HG02840 (cell line): ENCODE results near the gene RETN.

Source experiments
- ATAC-seq: cut with Tn5 transposase; IDR thresholded peaks from one replicate; pipeline ENCODE4 v1.9.1; 2021; ENCODE audit warnings: mild to moderate bottlenecking, moderate library complexity, moderate number of reproducible peaks; ENCODE audit not compliant: unreplicated experiment, low FRiP score

Gene RETN

GRCh38 chr19:7657131-7657751 lies 11.6 kb upstream of the RETN start:
- no peak for ATAC-seq

GRCh38 chr19:7658219-7658686 lies 10.6 kb upstream of the RETN start:
- ATAC-seq: no peak

DNA sequence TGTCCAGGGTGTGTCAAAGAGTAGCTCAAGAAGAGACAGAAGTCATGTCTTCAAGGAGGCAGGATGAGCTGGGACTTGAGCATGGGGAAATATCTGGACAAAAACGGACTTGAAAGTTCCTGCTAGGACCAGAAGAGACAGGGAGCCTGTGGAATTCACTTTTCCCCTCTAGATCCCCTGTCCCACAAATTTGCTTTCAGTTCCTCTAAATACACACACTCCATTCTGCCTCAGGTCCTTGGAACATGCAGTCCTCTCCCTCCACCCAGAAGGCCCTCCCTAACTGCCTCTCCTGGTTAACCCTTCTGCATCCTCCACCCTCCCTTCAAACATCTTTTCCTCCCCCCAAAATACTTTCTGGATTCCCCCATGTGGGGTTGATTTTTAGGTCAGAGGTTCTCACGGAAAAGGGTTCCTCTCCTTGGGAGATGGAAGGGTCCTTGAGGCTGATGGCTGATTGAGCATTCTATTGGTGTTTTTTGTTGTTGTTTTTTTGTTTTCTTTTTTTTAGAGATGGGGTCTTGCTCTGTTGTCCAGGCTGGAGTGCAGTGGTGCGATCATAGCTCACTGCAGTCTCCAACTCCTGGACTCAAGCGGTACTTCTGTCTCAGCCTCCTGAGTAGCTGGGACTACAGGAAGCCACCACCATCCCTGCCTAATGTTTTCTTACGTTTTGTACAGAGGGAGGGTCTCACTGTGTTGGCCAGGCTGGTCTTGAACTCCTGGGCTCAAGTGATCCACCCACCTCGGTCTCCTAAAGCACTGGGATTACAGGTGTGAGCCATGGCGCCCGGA lies 6.9 kb upstream of the RETN start:
- no peak for ATAC-seq

DNA sequence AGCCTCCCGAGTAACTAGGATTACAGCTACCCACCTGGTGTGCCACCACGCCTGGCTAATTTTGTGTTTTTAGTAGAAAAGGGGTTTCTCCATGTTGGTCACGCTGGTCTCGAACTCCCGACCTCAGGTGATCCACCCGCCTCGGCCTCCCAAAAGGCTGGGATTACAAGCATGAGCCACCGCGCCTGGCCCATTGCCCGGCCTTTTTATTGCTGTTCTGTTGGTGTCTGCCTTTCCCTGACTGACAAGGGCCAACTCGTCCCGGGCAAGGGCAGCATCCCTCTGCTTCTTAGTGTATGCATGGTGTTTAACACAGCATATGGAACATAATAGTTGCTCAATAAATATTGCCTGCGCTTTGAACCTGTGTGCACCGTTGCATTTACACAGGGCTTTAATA lies 6.2 kb upstream of the RETN start:
- ATAC-seq: no peak

GRCh38 chr19:7663706-7664105 lies 5.1 kb upstream of the RETN start:
- no peak for ATAC-seq

- no peak for ATAC-seq
Observed at GRCh38 chr19:7665076-7665475, 3.8 kb upstream of the RETN start.

DNA sequence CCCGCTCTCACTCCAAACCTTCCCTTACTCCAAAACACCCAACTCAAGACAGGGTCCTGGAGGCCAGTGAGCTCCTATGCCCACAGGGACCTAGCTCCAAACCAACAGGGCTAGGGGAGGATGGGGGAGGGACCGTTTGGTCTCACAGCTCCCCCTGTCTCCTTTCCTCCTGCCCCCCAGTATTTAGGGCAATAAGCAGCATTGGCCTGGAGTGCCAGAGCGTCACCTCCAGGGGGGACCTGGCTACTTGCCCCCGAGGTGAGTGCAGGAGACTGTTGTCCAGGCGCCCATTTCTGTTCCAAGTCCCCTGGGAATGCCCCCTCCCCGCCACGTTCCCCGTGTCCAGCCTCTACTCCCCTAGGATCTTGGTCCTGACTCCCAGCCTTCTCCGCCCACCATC lies 792 bp downstream of the RETN start:
- no peak for ATAC-seq

DNA sequence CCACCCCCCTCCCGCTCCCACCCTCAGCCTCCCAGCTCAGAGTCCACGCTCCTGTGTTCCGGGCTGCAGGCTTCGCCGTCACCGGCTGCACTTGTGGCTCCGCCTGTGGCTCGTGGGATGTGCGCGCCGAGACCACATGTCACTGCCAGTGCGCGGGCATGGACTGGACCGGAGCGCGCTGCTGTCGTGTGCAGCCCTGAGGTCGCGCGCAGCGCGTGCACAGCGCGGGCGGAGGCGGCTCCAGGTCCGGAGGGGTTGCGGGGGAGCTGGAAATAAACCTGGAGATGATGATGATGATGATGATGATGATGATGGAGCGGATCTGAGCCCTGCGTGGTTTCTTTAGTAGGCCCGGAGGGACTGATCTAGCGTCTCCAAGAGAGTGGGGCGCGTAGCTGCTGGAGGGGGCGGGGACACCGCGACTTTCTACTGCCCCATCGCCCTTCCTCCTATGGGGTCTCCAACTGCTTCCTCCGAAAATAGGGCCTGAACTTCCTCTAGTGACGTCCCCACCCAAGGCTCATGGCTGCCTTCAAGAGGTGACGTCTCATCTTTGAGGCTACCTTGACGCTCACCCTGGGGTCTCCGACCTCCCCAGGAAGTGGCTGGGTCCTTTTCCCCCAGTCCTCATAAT lies 1.4 kb downstream of the RETN start:
- ATAC-seq: no peak

- no peak for ATAC-seq
Observed at GRCh38 chr19:7670790-7671189, 1.9 kb downstream of the RETN start.

GRCh38 chr19:7672522-7672921 lies 3.7 kb downstream of the RETN start:
- ATAC-seq: no peak

DNA sequence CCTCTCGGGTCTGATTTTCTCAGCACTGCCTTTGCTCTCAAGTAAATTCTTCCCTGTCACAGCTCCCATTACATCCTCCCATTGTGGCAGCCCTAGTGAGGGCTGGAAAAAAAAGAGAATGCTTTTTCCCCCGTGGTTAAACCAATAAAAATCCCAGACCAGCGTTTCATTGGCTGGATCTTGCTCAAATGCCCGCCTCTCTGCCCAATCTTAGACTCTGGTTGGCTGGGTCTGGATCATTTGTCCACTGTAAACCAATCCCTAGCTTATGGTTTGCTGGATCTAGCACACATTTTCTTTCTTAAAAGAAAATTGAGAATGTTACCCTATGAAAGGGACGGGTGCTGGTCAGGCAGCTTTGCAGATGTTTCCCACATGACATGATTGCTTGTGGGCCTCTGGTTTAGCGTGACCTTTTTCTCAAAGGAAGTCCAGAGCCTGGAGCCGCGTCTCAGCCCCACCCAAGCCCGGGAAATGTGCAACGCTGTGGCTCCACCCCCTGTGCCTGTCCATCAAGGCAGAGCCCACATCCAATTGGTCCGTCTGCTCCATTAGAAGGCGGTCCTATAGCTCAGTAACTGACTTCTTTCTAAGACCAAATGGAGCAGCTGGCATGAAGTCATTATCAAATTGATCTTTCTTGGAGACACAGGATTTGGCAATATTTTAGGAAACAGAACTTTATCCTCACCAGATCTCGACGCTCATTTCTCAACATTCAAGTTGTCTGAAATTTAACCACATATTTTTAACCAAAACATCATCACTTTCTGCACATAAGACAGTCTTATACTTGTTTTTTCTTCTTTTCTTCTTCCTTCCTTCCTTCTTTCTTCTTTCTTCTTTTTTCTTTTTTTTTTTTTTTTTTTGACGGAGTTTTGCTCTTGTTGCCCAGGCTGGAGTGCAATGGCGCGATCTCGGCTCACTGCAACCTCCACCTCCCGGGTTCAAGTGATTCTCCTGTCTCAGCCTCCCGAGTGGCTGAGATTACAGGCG lies 5.5 kb downstream of the RETN start:
- no peak for ATAC-seq

DNA sequence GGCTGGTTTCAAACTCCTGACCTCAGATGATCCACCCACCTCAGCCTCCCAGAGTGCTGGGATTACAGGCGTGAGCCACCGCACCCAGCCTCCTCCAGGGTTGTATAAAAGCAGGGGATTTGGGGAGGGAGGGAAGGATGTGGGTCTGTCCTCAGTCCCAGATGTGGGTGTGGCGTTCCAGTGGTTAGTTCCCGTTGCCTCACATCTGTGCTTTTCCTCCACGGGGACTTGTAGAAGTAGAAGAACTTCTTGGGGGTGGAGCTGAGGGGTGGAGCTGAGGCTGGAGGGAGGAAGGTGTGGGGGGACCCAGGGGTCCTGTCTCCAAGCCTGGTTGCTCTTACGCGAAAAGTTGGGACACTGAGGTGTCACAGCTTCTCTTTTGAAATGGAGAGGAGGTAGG lies 7.5 kb downstream of the RETN start:
- ATAC-seq: no peak

DNA sequence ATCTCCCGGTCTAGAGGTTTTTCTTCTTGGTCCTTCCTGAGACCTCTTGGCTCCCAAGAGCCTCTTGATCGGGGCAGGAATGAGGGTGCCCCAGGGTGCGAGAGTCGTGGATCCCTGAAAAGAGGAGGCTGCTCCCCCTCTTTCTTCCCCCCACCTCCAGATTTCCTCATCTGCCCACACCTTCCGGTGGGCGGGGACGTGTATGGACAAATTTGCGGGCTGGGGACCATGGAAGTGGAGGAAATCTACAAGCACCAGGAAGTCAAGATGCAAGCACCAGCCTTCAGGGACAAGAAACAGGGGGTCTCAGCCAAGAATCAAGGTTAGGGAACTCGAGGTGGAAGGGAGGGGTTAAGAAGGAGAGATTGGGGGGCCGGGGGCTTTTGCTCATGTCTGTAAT lies 8.0 kb downstream of the RETN start, which contains the start of gene MCEMP1:
Gene MCEMP1 (plus strand): TSS at position 237 of the 400 bp plus-strand sequence. CDS start 31 bp downstream, at position 268.
- no peak for ATAC-seq

DNA sequence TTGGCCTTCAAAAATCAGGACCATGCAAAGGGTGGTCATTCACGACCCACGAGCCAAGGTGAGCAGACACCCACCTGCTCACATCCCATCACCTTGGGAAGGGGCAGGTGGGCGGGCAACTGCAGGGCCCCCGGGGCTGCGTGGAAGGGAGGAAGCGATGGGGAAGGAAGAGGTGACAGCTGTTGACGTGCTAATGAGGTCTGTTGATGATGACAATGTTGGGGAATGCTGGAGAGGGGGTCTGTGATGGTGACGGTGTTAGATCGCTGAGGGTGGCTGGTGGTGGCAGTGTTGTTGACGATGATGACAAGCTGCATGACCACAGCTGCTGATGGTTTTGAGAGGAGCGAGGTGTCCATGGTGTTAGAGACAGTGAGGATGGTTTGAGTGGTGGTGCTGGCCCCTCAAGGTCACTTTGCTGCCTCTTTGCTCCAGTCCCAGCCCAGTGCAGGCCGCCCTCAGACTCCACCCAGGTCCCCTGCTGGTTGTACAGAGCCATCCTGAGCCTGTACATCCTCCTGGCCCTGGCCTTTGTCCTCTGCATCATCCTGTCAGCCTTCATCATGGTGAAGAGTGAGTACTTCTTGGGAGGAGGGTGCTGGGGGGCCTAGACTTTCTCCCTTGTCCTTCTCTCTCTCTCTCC lies 8.9 kb downstream of the RETN start:
- no peak for ATAC-seq

DNA sequence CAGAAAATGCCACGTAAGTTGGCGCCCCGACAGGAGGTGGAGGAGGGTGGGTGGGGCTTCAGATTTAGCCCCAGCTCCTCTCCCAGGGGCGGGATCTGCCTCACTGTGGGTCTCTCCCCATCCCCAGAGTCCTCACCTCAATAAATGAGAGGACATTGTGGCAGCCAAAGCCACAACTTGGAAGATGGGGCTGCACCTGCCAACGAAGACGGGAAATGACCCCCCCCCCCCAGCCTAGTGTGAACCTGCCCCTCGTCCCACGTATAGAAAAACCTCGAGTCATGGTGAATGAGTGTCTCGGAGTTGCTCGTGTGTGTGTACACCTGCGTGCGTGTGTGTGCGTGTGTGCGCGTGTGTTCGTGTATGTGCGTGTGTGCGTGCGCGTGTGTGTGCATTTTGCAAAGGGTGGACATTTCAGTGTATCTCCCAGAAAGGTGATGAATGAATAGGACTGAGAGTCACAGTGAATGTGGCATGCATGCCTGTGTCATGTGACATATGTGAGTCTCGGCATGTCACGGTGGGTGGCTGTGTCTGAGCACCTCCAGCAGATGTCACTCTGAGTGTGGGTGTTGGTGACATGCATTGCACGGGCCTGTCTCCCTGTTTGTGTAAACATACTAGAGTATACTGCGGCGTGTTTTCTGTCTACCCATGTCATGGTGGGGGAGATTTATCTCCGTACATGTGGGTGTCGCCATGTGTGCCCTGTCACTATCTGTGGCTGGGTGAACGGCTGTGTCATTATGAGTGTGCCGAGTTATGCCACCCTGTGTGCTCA lies 10.3 kb downstream of the RETN start:
- no peak for ATAC-seq

GRCh38 chr19:7679771-7680605 lies 11.1 kb downstream of the RETN start:
- ATAC-seq: no peak

DNA sequence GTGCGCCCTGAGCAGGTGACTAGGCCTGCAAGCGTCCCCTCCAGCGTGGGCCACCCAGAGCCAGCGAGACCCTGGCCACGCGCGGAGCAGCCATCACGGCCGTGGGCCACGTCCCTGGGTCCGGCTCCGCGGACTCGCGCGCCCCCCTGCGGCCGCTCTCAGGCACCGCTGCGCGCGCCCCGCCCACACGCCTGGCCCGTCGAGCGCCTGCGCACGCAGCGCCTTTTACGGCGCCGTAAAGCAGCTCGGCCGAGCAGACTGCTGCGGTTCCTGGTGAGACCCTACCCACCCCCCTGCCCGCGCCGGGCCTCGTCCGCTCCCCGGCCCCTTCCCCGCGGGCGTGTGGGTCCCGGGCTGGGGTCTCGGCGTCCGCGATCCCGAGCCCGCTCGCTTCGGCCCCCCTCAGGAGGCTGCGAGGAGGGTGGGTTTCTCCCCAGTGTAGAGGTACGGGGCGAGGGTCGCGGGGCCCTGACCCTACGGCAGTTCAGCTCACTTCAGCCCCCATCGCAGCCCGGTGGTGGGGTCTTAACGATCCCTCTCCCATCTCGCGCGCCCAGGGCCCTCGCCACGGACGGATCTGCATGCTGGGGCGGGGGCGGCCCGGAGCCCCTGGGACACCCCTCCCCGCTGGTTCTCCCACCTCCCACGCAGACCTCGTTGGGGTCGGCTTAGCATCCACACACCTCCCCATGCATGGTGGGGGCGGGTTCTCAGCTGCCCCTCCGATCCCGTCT lies 11.9 kb downstream of the RETN start, which contains the start of gene TRAPPC5:
Gene TRAPPC5 (plus strand): TSS at position 228 of the 734 bp plus-strand sequence. CDS start 1,421 bp downstream, outside the sequence.
- ATAC-seq: no peak
